ENCODE results near the gene SIGLEC15. TPM values are rescaled to one million over a fixed set of nuclear protein-coding genes. Genes with fewer than 3 reads are reported as not detected.

Gene SIGLEC15
- total and polyA plus RNA-seq, 4 donors: 0.04 to 0.91 (median 0.68) TPM

GRCh38 chr18:45871431-45872084 is 46.1 kb downstream of the SIGLEC15 start:
- peak in 1 of 3 donors; percentile 13 for DNase-seq
- H3K9ac ChIP-seq (ENCODE audit: insufficient read depth in 1 of 2, low read length in 2 of 2): no peak overlapping the region
- 67 to 72% methylated on average over 5 of the region's 5 CpGs for WGBS, 2 donors
- H3K27me3 ChIP-seq (ENCODE audit: control insufficient read depth in 3 of 3, insufficient read depth in 3 of 3, low read length in 2 of 3): no peaks in the 10 kb centered on the region
- TF ChIP-seq, protein P1, sequence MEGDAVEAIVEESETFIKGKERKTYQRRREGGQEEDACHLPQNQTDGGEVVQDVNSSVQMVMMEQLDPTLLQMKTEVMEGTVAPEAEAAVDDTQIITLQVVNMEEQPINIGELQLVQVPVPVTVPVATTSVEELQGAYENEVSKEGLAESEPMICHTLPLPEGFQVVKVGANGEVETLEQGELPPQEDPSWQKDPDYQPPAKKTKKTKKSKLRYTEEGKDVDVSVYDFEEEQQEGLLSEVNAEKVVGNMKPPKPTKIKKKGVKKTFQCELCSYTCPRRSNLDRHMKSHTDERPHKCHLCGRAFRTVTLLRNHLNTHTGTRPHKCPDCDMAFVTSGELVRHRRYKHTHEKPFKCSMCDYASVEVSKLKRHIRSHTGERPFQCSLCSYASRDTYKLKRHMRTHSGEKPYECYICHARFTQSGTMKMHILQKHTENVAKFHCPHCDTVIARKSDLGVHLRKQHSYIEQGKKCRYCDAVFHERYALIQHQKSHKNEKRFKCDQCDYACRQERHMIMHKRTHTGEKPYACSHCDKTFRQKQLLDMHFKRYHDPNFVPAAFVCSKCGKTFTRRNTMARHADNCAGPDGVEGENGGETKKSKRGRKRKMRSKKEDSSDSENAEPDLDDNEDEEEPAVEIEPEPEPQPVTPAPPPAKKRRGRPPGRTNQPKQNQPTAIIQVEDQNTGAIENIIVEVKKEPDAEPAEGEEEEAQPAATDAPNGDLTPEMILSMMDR (IDR thresholded peaks at IDR 0.05; ENCODE audit: control extremely low read depth, extremely low read depth): no peak
- H3K4me1 ChIP-seq (ENCODE audit: control insufficient read depth in 5 of 5, insufficient read depth in 5 of 5, low read length in 5 of 5): no peaks in the 10 kb centered on the region
- ATAC-seq (ENCODE audit: insufficient read depth, low FRiP score): no peak
- peaks cover 16 to 35% (median 31%) of the 10 kb centered on the region in 4 donors for H3K36me3 ChIP-seq (ENCODE audit: control insufficient read depth in 4 of 4, insufficient read depth in 4 of 4, low read length in 4 of 4)
- H3K27ac ChIP-seq (ENCODE audit: low read depth in 1 of 2, low read length in 1 of 2): no peak overlapping the region
- H3K9me3 ChIP-seq (ENCODE audit: control insufficient read depth in 4 of 4, insufficient read depth in 3 of 4, low read length in 3 of 4): no peaks in the 10 kb centered on the region
- H3K4me3 ChIP-seq: no peak overlapping the region

- H3K4me1 ChIP-seq (ENCODE audit: control insufficient read depth in 5 of 5, insufficient read depth in 5 of 5, low read length in 5 of 5): no peaks in the 10 kb centered on the region
- no peak overlapping the region for H3K4me3 ChIP-seq
- no peak overlapping the region for H3K9ac ChIP-seq (ENCODE audit: insufficient read depth in 1 of 2, low read length in 2 of 2)
- no peaks in the 10 kb centered on the region for H3K9me3 ChIP-seq (ENCODE audit: control insufficient read depth in 4 of 4, insufficient read depth in 3 of 4, low read length in 3 of 4)
- no peak for DNase-seq
- no peaks in the 10 kb centered on the region for H3K27me3 ChIP-seq (ENCODE audit: control insufficient read depth in 3 of 3, insufficient read depth in 3 of 3, low read length in 2 of 3)
- TF ChIP-seq, protein P1 (IDR thresholded peaks at IDR 0.05; ENCODE audit: control extremely low read depth, extremely low read depth): no peak
- no peak for ATAC-seq (ENCODE audit: insufficient read depth, low FRiP score)
- peaks cover 13 to 26% (median 26%) of the 10 kb centered on the region in 4 donors for H3K36me3 ChIP-seq (ENCODE audit: control insufficient read depth in 4 of 4, insufficient read depth in 4 of 4, low read length in 4 of 4)
- WGBS, 2 donors: 84 to 88% methylated on average over 5 of the region's 5 CpGs
- H3K27ac ChIP-seq (ENCODE audit: low read depth in 1 of 2, low read length in 1 of 2): no peak overlapping the region
These were observed 49.2 kb downstream of the SIGLEC15 start for GRCh38 chr18:45874491-45875184.

GRCh38 chr18:45876161-45876560 is 50.7 kb downstream of the SIGLEC15 start:
- Histone ChIP-seq H3K9ac (ENCODE audit: insufficient read depth in 1 of 2, low read length in 2 of 2) (no peak overlapping the region), H3K4me3 (no peak overlapping the region), H3K4me1 (ENCODE audit: control insufficient read depth in 5 of 5, insufficient read depth in 5 of 5, low read length in 5 of 5) (peaks cover 0 to 1% (median 0%) of the 10 kb centered on the region in 5 donors), H3K36me3 (ENCODE audit: control insufficient read depth in 4 of 4, insufficient read depth in 4 of 4, low read length in 4 of 4) (peaks cover 10 to 28% (median 22%) of the 10 kb centered on the region in 4 donors), H3K9me3 (ENCODE audit: control insufficient read depth in 4 of 4, insufficient read depth in 3 of 4, low read length in 3 of 4) (no peaks in the 10 kb centered on the region), H3K27me3 (ENCODE audit: control insufficient read depth in 3 of 3, insufficient read depth in 3 of 3, low read length in 2 of 3) (no peaks in the 10 kb centered on the region), H3K27ac (ENCODE audit: low read depth in 1 of 2, low read length in 1 of 2) (no peak overlapping the region)
- 95 to 97% methylated on average over 3 of the region's 3 CpGs for WGBS, 2 donors
- no peak for DNase-seq
- TF ChIP-seq, protein P1 (IDR thresholded peaks at IDR 0.05; ENCODE audit: control extremely low read depth, extremely low read depth): no peak
- no peak for ATAC-seq (ENCODE audit: insufficient read depth, low FRiP score)
